GM23248 (cell line): ENCODE data around the gene RECQL5.

Experiments
- EZH2 ChIP-seq: fragments of 200-600 bp; sonication (generic); IDR thresholded peaks from 2 replicates; pipeline ENCODE4 v1.6.1; 2018; ENCODE audit warnings: antibody characterized with exemption, mild to moderate bottlenecking; ENCODE audit not compliant: insufficient read depth, poor library complexity, severe bottlenecking
- EZH2phosphoT487 ChIP-seq: fragments of 200-600 bp; sonication (generic); IDR thresholded peaks from 2 replicates; pipeline ENCODE4 v1.6.1; 2018; ENCODE audit warnings: antibody characterized with exemption, moderate library complexity, mild to moderate bottlenecking, low read depth; ENCODE audit not compliant: insufficient read depth

- TF ChIP-seq EZH2phosphoT487 (no peak), EZH2 (no peak)
Observed at GRCh38 chr17:75590314-75590761, 76.6 kb downstream of the RECQL5 start.
